Measurements from ENCODE around the gene UBN1. TPM values are rescaled to one million over a fixed set of nuclear protein-coding genes. Genes with fewer than 3 reads are reported as not detected.

Gene UBN1
- total and polyA plus RNA-seq, 2 of the 13 experiments (the other 11 are each of a cell fraction or from before 2014, with no cell fraction given): 10.6 to 23.5 TPM

GRCh38 chr16:4888428-4889135 is 41.3 kb downstream of the UBN1 start:
- Histone ChIP-seq H3K79me2 (ENCODE audit: insufficient read depth, low read length) (no peaks in the 10 kb centered on the region), H3K9ac (ENCODE audit: insufficient read depth, low read depth, low read length) (no peak overlapping the region), H3K4me3 (replicated peaks in 1 of 3; ENCODE audit: insufficient read depth in 1 of 3, low read depth in 2 of 3, low read length in 3 of 3) (no peak overlapping the region), H3K36me3 (replicated peaks in 1 of 2; ENCODE audit: control insufficient read depth in 1 of 2, insufficient read depth in 2 of 2, low read length in 2 of 2) (peaks cover 4 to 34% of the 10 kb centered on the region in 2 experiments), H3K4me2 (ENCODE audit: low read depth, low read length) (no peak overlapping the region), H3K27ac (ENCODE audit: extremely low read length, insufficient read depth, low read length) (no peak overlapping the region), H3K9me3 (ENCODE audit: low read length) (no peaks in the 10 kb centered on the region), H4K20me1 (ENCODE audit: insufficient read depth, low read length) (no peaks in the 10 kb centered on the region), H3K27me3 (ENCODE audit: control insufficient read depth in 1 of 2, insufficient read depth in 2 of 2, low read length in 2 of 2) (no peaks in the 10 kb centered on the region), H3K4me1 (ENCODE audit: insufficient read depth, low read length) (no peaks in the 10 kb centered on the region), H2AFZ (ENCODE audit: low read length) (no peak overlapping the region)
- ChIA-PET CTCF (ENCODE audit: low intra/inter-chr PET ratio, low total read pairs) (no interaction called here), POLR2A (no interaction called here)
- TF ChIP-seq BRD4 (CRISPR knock-in tag; IDR thresholded peaks at IDR 0.05) (no peak), THAP7 (CRISPR knock-in tag; IDR thresholded peaks at IDR 0.05) (no peak), ASH2L (IDR thresholded peaks at IDR 0.05; ENCODE audit: insufficient read length, low read depth, low read length) (no peak), EEA1 (CRISPR knock-in tag; IDR thresholded peaks at IDR 0.05; ENCODE audit: borderline replicate concordance) (no peak), ZNF124 (CRISPR knock-in tag; IDR thresholded peaks at IDR 0.05) (no peak)
- TF ChIP-seq, protein P1, sequence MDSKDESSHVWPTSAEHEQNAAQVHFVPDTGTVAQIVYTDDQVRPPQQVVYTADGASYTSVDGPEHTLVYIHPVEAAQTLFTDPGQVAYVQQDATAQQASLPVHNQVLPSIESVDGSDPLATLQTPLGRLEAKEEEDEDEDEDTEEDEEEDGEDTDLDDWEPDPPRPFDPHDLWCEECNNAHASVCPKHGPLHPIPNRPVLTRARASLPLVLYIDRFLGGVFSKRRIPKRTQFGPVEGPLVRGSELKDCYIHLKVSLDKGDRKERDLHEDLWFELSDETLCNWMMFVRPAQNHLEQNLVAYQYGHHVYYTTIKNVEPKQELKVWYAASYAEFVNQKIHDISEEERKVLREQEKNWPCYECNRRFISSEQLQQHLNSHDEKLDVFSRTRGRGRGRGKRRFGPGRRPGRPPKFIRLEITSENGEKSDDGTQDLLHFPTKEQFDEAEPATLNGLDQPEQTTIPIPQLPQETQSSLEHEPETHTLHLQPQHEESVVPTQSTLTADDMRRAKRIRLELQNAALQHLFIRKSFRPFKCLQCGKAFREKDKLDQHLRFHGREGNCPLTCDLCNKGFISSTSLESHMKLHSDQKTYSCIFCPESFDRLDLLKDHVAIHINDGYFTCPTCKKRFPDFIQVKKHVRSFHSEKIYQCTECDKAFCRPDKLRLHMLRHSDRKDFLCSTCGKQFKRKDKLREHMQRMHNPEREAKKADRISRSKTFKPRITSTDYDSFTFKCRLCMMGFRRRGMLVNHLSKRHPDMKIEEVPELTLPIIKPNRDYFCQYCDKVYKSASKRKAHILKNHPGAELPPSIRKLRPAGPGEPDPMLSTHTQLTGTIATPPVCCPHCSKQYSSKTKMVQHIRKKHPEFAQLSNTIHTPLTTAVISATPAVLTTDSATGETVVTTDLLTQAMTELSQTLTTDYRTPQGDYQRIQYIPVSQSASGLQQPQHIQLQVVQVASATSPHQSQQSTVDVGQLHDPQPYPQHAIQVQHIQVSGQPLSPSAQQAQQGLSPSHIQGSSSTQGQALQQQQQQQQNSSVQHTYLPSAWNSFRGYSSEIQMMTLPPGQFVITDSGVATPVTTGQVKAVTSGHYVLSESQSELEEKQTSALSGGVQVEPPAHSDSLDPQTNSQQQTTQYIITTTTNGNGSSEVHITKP (CRISPR knock-in tag; IDR thresholded peaks at IDR 0.05; ENCODE audit: low read depth): no peak
- DNase-seq (ENCODE audit: low spot score) (no peak), ATAC-seq (no peak), FAIRE-seq (no peak)
- 94% methylated on average over 9 of the region's 9 CpGs for WGBS (ENCODE audit: low lambda C conversion rate)
- intact Hi-C loops (cut with micrococcal nuclease; ENCODE audit: unreplicated experiment): no loop called here
- no TSS peak for BruUV-seq (replicated peaks)
- in situ Hi-C loops (cut with HindIII; ENCODE audit: extremely low pct_ligation_motif_present, low pct_unique_long_range_greater_than_20kb): no loop called here

All from HepG2 (cell line).